HG03439 (cell line): ENCODE results near the gene RPP30.
"Not testable (repeated sequence)": the region's sequence is repeated elsewhere in the genome, so short reads cannot be mapped to it uniquely, and the experiment has no call there.

Experiments used
- ATAC-seq: cut with Tn5 transposase; IDR thresholded peaks from one replicate; pipeline ENCODE4 v1.9.1; 2021; ENCODE audit warnings: mild to moderate bottlenecking, moderate library complexity; ENCODE audit not compliant: unreplicated experiment

Gene RPP30

GRCh38 chr10:90939116-90939515, 67.3 kb downstream of the RPP30 start:
- ATAC-seq: no peak

DNA sequence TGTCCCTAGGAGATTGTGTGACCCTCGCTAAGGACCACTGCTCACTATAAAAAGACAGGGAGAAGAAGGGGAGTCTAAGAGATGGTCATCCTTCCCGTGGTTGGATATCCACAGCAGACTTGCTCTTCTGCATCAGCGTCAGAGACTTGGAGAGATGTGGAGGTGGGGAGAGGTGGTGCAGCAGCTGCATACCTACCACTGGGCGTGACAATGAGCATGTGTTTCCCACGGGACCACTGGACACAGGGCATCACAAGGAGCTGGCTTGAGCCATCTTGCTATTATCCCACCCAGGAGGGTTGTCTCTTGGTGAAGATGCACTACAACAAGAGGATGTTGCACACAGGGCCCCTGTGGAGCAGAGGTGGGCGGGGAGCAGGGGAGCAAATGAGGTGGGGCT, 67.9 kb downstream of the RPP30 start:
- no peak for ATAC-seq

- not testable (repeated sequence) for ATAC-seq
Measured at GRCh38 chr10:90942980-90943379, 71.2 kb downstream of the RPP30 start.

- no peak for ATAC-seq
Measured at GRCh38 chr10:90944749-90945148, 73.0 kb downstream of the RPP30 start.

- ATAC-seq: no peak
Measured at GRCh38 chr10:90945491-90946070, 73.8 kb downstream of the RPP30 start.

DNA sequence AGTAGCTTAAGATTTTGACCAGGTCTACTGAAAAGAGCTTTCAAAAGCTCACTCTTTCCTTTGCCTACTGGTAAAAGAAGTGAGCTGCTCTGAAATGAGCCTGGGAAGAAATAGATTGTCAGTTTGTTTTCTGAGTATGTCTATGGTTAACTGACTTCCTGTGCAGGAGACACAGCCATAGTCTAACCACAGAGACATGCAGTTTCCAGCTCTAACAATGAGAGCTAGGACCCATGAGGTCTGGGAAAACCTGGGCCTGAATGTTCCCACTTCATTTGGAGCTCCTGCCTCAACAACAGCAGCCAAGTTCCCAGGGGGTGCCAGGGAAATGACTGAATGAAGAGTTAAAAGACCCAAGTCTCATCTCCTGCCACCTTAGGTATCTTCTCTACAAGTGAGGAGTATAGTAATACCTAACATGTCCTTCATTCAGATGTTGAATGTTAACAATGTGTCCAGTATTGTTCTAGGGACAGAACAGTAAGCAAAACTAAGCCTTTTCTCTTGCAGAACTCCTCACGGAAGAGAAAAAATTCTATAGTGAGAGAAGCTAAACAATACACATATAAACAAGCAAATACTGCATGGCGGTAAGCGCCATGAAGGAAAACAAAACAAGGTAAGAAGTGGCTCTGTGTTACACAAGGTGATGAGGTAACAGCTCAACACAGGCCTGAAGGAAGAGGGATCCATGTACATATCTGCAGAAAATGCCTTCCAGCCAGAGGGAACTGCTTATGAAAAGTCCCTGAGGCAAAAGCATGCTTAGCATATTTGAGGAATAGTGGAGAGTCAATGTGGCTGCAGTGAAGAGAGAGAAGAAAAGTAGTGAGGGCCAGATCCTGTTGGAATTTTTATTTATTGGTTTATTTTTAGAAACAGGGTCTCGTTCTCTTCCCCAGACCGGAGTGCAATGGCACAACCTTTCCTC, 75.5 kb downstream of the RPP30 start:
- no peak for ATAC-seq
